Astrocyte (in vitro differentiated cells and primary cell): ENCODE results near the gene SPSB1.

ENCODE experiments used
- EZH2 ChIP-seq: IDR thresholded peaks from 2 replicates; pipeline ENCODE4 v1.6.1; 2012; ENCODE audit warnings: mild to moderate bottlenecking, low read length, inconsistent platforms; ENCODE audit not compliant: insufficient read depth
- TF ChIP-seq, protein P1 (sequence below): IDR thresholded peaks from 2 replicates; pipeline ENCODE4 v1.5.1; 2011; ENCODE audit warnings: low read depth, mild to moderate bottlenecking, inconsistent platforms, low read length, moderate library complexity; ENCODE audit not compliant: insufficient read depth

DNA sequence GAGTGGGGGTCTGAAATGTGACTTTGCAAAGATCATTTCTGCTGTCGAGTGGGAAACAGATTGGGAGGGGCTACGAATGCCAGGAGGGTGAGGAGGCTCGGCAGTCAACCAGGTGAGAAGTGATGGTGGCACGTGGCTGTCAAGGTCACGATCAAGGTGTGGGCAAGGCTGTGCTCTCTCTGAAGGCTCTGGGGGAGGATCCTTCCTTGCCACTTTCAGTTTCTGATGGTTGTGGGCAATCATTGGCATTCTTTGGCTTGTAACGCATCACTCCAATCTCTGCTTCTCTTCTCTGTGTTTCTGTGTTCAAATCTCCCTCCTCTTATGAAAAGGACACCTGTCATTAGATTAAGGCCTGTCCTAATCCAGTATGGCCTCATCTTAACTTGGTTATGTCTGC lies 6.1 kb upstream of the SPSB1 start:
- TF ChIP-seq, protein P1, sequence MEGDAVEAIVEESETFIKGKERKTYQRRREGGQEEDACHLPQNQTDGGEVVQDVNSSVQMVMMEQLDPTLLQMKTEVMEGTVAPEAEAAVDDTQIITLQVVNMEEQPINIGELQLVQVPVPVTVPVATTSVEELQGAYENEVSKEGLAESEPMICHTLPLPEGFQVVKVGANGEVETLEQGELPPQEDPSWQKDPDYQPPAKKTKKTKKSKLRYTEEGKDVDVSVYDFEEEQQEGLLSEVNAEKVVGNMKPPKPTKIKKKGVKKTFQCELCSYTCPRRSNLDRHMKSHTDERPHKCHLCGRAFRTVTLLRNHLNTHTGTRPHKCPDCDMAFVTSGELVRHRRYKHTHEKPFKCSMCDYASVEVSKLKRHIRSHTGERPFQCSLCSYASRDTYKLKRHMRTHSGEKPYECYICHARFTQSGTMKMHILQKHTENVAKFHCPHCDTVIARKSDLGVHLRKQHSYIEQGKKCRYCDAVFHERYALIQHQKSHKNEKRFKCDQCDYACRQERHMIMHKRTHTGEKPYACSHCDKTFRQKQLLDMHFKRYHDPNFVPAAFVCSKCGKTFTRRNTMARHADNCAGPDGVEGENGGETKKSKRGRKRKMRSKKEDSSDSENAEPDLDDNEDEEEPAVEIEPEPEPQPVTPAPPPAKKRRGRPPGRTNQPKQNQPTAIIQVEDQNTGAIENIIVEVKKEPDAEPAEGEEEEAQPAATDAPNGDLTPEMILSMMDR = no peak
- TF ChIP-seq EZH2 = no peak
